Osteocyte (in vitro differentiated cells): ENCODE data around the gene ZNF264. TPM values are rescaled to one million over a fixed set of nuclear protein-coding genes. Genes with fewer than 3 reads are reported as not detected.

Experiments
- DNase-seq: peaks from one replicate; pipeline ENCODE4 v3.0.0; 2021; ENCODE audit warnings: mixed read lengths; ENCODE audit not compliant: unreplicated experiment; ENCODE audit errors: extremely low spot score
- H3K27ac Mint-ChIP-seq: one replicate; pipeline ENCODE4 v1.8.0; 2021; ENCODE audit warnings: mild to moderate bottlenecking, mixed read lengths; ENCODE audit not compliant: unreplicated experiment
- H3K27me3 Mint-ChIP-seq: one replicate; pipeline ENCODE4 v1.8.0; 2021; ENCODE audit warnings: mixed read lengths; ENCODE audit not compliant: unreplicated experiment
- H3K36me3 Mint-ChIP-seq: one replicate; pipeline ENCODE4 v1.8.0; 2021; ENCODE audit warnings: mixed read lengths; ENCODE audit not compliant: unreplicated experiment
- H3K4me1 Mint-ChIP-seq: one replicate; pipeline ENCODE4 v1.8.0; 2021; ENCODE audit warnings: mixed read lengths; ENCODE audit not compliant: unreplicated experiment
- H3K4me3 Mint-ChIP-seq: one replicate; pipeline ENCODE4 v1.8.0; 2021; ENCODE audit warnings: mild to moderate bottlenecking, moderate library complexity, mixed read lengths; ENCODE audit not compliant: unreplicated experiment
- H3K9me3 Mint-ChIP-seq: one replicate; pipeline ENCODE4 v1.8.0; 2021; ENCODE audit warnings: mixed read lengths; ENCODE audit not compliant: unreplicated experiment
- total RNA-seq: library from RNA; stranded (reverse); gene quantifications from 2 replicates; pipeline ENCODE4 v1.2.1, GENCODE V29; 2021
- TF ChIP-seq, protein P1 (sequence below): fragments of 200-600 bp; sonication (generic); IDR thresholded peaks from 2 replicates; pipeline ENCODE4 v1.5.0; 2021; ENCODE audit warnings: antibody characterized with exemption, mild to moderate bottlenecking, moderate library complexity

ZNF264 gene
- total RNA-seq, 1 donor from 2014 or later, result 34.2 TPM

DNA sequence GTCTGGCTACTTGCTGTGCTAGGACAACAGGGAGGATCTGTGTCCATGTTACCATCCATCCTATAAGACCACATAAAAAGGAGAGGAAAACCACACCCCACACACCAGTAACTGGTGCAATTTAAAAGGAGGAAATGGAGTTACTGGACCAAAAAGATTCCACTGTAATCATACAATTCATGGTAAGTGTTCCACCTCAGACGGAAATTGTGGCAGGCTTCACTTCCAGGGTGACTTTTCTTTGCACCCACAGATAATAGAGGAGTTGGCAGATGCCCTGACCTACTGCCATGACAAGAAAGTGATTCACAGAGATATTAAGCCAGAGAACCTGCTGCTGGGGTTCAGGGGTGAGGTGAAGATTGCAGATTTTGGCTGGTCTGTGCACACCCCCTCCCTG is 41.9 kb downstream of the ZNF264 start:
- Mint-ChIP-seq H3K27me3 (no peaks in the 10 kb centered on the region), H3K9me3 (no peaks in the 10 kb centered on the region), H3K4me3 (no peak overlapping the region), H3K27ac (no peak overlapping the region), H3K36me3 (no peaks in the 10 kb centered on the region), H3K4me1 (no peaks in the 10 kb centered on the region)
- DNase-seq, result peak; percentile 51
- TF ChIP-seq, protein P1, sequence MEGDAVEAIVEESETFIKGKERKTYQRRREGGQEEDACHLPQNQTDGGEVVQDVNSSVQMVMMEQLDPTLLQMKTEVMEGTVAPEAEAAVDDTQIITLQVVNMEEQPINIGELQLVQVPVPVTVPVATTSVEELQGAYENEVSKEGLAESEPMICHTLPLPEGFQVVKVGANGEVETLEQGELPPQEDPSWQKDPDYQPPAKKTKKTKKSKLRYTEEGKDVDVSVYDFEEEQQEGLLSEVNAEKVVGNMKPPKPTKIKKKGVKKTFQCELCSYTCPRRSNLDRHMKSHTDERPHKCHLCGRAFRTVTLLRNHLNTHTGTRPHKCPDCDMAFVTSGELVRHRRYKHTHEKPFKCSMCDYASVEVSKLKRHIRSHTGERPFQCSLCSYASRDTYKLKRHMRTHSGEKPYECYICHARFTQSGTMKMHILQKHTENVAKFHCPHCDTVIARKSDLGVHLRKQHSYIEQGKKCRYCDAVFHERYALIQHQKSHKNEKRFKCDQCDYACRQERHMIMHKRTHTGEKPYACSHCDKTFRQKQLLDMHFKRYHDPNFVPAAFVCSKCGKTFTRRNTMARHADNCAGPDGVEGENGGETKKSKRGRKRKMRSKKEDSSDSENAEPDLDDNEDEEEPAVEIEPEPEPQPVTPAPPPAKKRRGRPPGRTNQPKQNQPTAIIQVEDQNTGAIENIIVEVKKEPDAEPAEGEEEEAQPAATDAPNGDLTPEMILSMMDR, result no peak

DNA sequence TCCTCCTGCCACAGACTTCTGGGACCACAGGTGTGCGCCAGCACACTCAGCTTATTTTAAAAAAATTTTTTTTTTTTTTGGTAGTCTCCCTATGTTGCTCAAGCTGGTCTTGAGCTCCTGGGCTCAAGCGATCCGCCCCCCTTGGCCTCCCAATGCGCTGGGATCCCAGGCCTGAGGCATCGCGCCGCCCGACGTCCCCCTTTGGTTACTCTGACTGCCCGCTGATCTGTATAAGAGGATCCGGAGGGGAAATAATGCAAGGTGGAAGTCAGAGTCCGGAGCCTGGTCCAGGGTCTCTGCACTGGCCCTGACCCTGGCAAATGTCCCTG is 48.6 kb downstream of the ZNF264 start:
- TF ChIP-seq, protein P1, result no peak
- peak overlapping the region; percentile 96 for H3K27ac Mint-ChIP-seq
- peaks cover 27% of the 10 kb centered on the region for H3K4me1 Mint-ChIP-seq
- peaks cover 10% of the 10 kb centered on the region for H3K36me3 Mint-ChIP-seq
- H3K4me3 Mint-ChIP-seq, result peak overlapping the region; percentile 92
- no peaks in the 10 kb centered on the region for H3K27me3 Mint-ChIP-seq
- H3K9me3 Mint-ChIP-seq, result no peaks in the 10 kb centered on the region
- DNase-seq, result no peak

DNA sequence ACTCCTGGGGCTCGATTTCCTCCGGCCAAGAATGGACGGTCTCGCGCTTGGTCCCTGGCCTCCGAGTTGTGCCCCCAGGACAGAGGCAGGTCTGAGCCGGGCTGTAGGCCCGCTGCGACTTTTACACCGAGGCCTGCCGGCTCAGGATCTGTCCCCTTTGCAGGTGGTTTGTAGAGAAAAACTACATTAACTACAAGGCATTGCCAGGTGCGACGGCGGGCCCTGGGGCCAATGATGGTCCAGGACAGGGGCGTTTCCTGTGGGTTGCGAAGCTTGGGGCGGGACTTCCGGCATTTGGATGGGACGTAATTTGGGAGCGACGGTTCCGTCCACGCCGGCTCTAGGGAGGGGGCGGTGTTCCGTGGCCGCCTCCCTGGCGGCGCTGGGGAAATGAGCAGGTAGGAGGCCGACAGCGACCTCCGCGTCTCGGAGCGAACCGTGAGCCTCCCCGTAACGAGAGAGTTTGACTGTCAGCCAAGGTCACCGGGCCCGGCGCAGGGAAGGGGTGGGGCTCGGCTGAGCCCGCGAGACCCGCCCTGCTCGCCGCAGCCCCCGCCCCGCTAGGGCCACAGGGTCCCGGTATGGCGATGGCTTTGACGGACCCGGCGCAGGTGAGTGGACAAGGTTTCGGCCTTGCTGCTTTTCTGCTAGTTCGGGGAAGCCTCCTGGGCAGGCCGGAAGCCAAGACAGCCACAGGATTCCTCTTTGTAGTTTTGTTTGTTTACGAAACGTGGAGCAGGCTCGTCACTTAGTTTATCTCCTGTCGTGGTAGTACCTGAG is 49.2 kb downstream of the ZNF264 start, which contains the start of gene ZNF805:
Gene ZNF805, plus strand, starts transcription at position 322 of the 780 bp plus-strand sequence. Its CDS starts 260 bp downstream, at position 582.
- H3K9me3 Mint-ChIP-seq, result no peaks in the 10 kb centered on the region
- peaks cover 27% of the 10 kb centered on the region for H3K4me1 Mint-ChIP-seq
- peaks cover 13% of the 10 kb centered on the region for H3K36me3 Mint-ChIP-seq
- H3K27me3 Mint-ChIP-seq, result no peaks in the 10 kb centered on the region
- TF ChIP-seq, protein P1, result no peak
- H3K27ac Mint-ChIP-seq, result peak within 1 kb of the TSS; percentile 96
- peak within 1 kb of the TSS; percentile 92 for H3K4me3 Mint-ChIP-seq
- DNase-seq, result peak; percentile 96

DNA sequence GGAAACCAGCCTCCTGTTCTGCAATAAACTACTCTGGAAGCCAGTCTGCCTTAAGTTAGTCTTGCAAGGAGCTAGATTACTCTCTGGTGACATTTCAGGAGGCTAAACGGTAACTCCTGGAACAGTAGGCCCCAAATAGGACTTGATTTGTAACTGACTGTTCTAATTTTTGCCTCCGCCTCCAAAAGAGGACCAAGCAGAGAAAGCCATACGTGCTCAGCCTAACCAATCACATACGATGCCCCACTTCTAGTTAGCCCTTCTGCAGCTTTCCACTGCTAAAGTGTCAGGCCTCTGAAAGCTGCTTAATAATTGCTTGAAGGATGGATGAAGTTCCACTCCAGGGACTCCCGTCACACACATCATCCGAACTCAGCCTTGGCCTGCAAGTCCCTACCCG is 49.9 kb downstream of the ZNF264 start:
- DNase-seq, result peak; percentile 44
- Mint-ChIP-seq H3K36me3 (peaks cover 16% of the 10 kb centered on the region), H3K4me1 (peaks cover 27% of the 10 kb centered on the region), H3K27me3 (no peaks in the 10 kb centered on the region), H3K4me3 (peak overlapping the region; percentile 92), H3K27ac (peak overlapping the region; percentile 96), H3K9me3 (no peaks in the 10 kb centered on the region)
- TF ChIP-seq, protein P1, result no peak

DNA sequence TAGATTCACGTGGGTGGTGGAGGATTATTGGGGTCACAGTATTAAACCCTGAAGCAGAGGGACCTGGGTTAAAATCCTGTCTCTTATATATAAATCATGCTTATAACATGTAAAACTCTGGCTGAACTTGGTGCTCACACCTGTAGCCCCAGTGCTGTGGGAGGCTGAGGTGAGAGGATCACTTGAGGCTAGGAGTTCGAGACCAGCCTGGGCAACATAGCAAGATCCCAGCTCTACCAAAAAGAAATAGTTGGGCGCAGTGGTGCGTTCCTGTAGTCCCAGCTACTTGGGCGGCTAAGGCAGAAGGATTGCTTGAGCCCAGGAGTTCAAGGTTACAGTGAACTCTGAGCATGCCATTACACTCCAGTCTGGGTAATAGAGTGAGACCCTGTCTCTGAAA is 51.5 kb downstream of the ZNF264 start:
- no peaks in the 10 kb centered on the region for H3K9me3 Mint-ChIP-seq
- peak; percentile 30 for DNase-seq
- H3K4me1 Mint-ChIP-seq, result peaks cover 27% of the 10 kb centered on the region
- H3K36me3 Mint-ChIP-seq, result peaks cover 23% of the 10 kb centered on the region
- H3K27me3 Mint-ChIP-seq, result no peaks in the 10 kb centered on the region
- H3K27ac Mint-ChIP-seq, result no peak overlapping the region
- H3K4me3 Mint-ChIP-seq, result no peak overlapping the region
- TF ChIP-seq, protein P1, result no peak
